GM10248 (cell line): Measurements from ENCODE around the gene ASB10.

ENCODE experiments used
- CTCF ChIA-PET: fragments of 300-600 bp; sonication (Branson Sonifier 250); formaldehyde crosslinking; extraction: SDS; loops from one replicate; lab custom pipeline; 2021; ENCODE audit warnings: antibody characterized with exemption; lab: Yijun Ruan, JAX
- POLR2A ChIA-PET: fragments of 350-650 bp; sonication (Branson Sonifier 250); formaldehyde crosslinking; extraction: SDS; loops from one replicate; lab custom pipeline; 2020; ENCODE audit warnings: antibody characterized with exemption; lab: Yijun Ruan, JAX
- DNase-seq: peaks from one replicate; pipeline ENCODE4 v3.0.0; 2012; ENCODE audit errors: extremely low spot score
- TF ChIP-seq, protein P1 (sequence below): IDR thresholded peaks from 2 replicates; pipeline ENCODE4 v1.5.1; 2012; ENCODE audit warnings: mild to moderate bottlenecking, low read depth; ENCODE audit errors: extremely low read depth, missing control alignments, control extremely low read depth

Gene ASB10

DNA sequence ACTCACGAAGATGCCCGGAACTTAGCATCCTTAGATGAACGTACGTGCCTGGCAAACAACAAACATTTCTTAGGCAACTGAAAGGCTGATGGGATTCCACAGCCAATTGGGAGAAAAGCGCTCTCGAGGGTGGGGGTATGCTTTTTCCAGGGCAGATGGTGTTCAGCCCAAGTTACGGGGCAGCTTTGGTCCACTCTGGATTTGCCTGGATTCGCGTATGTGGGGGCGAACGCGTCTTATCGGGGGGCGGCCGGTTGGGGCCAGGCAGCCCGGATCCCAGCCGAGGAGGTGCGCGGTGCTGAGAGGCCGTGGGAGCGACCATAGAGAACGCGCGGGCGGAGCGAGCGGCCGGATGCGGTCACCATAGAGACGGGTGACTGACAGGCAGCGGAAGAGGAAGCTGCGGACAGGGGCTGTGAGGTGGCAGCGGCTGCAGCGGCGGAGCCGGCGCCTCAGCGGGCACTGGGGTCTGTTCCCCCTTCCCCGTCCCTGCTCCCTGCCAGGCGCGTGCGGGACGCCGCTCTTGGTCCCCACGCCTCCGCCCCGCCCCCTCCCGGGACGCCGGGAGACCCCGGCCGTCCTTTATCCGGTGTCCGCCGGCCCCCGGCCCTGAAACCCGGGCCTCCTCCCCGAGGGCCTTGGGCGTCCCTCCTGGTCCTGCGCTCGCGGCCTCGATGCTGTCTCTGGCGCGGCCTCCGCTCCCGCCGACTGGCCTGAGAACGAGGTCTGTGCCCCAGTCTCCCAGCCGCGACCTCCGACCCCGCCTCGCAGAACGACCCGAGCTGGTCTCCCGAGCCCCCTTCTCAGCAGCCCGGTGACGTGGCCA, 45.3 kb upstream of the ASB10 start, which contains the start of gene CHPF2:
TSS of gene CHPF2 (plus strand) at position 393 of the 826 bp plus-strand sequence. CDS start 1,529 bp downstream, outside the sequence.
- CTCF ChIA-PET = interaction anchor here (6.6 kb wide), 1 partner anchor 13 kb away, joined by 78 read pairs; the partner anchor contains the start of gene SMARCD3
- POLR2A ChIA-PET = interaction anchor here (2.5 kb wide), 1 partner anchor 11 kb away, joined by 13 read pairs; no protein-coding TSS in a partner anchor
- TF ChIP-seq, protein P1, sequence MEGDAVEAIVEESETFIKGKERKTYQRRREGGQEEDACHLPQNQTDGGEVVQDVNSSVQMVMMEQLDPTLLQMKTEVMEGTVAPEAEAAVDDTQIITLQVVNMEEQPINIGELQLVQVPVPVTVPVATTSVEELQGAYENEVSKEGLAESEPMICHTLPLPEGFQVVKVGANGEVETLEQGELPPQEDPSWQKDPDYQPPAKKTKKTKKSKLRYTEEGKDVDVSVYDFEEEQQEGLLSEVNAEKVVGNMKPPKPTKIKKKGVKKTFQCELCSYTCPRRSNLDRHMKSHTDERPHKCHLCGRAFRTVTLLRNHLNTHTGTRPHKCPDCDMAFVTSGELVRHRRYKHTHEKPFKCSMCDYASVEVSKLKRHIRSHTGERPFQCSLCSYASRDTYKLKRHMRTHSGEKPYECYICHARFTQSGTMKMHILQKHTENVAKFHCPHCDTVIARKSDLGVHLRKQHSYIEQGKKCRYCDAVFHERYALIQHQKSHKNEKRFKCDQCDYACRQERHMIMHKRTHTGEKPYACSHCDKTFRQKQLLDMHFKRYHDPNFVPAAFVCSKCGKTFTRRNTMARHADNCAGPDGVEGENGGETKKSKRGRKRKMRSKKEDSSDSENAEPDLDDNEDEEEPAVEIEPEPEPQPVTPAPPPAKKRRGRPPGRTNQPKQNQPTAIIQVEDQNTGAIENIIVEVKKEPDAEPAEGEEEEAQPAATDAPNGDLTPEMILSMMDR = no peak
- peak; percentile 97 for DNase-seq

DNA sequence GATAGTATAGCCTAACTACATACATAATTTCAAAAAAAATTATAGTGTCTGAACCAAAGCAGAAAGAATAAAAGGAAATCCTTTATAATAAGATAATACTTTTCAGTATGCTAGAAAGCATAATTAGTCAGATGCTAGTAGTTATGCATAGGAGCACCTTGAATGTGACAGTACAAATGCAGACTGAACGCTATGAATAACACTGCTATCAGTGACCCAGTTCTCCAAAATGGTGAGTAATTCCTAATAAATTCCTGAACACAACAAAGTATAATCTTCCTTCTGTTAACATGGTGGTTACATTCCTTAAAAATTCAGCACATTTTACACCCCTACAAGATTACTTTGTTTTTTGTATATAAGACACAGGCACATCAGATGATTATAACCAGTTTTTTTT, 44.0 kb upstream of the ASB10 start:
- TF ChIP-seq, protein P1 = no peak
- DNase-seq = no peak
- ChIA-PET POLR2A (no interaction called here), CTCF (interaction anchor here (3.2 to 6.6 kb wide), 2 partner anchors 13 to 14 kb away, joined by 10 to 78 read pairs; partner anchors contain the start of gene SMARCD3)

DNA sequence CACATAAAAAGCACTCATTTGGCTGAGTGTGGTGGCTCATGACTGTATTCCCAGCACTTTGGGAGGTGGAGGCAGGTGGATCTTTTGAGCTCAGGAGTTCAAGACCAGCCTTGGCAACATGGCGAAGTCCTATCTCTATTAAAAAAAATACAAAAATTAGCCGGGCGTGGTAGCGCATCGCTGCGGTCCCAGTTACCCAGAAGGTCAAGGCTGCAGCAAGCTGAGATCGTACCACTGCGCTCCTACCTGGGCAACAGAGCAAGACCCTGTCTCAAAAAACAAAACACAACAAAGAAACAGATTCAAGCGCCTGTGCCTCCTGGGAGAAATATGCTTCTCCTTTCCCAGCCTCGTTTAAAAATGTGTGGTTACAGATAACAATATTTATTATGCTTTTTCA, 42.2 kb upstream of the ASB10 start:
- no peak for DNase-seq
- TF ChIP-seq, protein P1 = no peak
- POLR2A ChIA-PET = no interaction called here
- CTCF ChIA-PET = interaction anchor here (3.2 kb wide), 1 partner anchor 15 kb away, joined by 10 read pairs; no protein-coding TSS in a partner anchor

DNA sequence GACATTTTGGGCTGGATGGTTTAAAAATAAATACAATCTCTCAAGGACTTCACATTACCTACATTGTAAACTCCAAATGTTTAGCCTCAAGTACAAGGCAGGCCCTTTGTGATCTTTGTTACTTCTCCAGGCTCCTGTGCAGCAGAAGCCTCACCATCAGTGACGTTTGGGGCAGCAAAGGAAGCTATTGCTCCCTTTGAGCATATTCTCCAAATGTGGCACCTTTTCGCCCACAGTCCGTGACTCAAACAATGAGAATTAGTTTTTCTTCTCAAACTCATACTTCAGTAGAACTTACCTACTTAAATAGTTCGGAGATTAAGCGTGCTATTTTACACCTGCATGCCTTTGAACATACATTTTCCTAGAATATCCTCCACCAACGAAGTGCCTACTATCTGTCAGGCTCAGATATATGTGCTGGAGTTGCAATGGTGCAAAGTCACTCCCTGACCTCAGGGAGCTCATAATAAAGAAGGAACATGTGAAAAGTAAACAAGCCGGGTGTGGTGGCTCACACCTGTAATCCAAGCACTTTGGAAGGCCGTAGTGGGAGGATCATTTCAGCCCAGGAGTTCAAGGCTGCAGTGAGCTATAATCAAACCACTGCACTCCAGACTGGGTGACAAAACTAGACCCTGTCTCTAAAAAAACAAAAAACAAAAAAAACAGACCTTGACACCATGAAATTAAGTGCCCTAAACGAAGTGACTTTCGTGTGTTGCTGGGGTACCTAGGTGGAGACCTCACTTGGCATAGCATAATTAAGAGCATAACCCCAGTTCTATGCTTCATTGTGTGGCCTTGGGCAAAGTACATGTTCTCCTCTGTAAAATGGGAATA, 41.2 kb upstream of the ASB10 start:
- CTCF ChIA-PET = interaction anchor here (1.2 to 3.2 kb wide), 4 partner anchors 8 to 60 kb away, joined by 3 to 10 read pairs (median 10); partner anchors contain the start of gene SMARCD3
- no peak for DNase-seq
- TF ChIP-seq, protein P1 = no peak
- POLR2A ChIA-PET = interaction anchor here (0.7 kb wide), 1 partner anchor 8 kb away, joined by 3 read pairs; no protein-coding TSS in a partner anchor

DNA sequence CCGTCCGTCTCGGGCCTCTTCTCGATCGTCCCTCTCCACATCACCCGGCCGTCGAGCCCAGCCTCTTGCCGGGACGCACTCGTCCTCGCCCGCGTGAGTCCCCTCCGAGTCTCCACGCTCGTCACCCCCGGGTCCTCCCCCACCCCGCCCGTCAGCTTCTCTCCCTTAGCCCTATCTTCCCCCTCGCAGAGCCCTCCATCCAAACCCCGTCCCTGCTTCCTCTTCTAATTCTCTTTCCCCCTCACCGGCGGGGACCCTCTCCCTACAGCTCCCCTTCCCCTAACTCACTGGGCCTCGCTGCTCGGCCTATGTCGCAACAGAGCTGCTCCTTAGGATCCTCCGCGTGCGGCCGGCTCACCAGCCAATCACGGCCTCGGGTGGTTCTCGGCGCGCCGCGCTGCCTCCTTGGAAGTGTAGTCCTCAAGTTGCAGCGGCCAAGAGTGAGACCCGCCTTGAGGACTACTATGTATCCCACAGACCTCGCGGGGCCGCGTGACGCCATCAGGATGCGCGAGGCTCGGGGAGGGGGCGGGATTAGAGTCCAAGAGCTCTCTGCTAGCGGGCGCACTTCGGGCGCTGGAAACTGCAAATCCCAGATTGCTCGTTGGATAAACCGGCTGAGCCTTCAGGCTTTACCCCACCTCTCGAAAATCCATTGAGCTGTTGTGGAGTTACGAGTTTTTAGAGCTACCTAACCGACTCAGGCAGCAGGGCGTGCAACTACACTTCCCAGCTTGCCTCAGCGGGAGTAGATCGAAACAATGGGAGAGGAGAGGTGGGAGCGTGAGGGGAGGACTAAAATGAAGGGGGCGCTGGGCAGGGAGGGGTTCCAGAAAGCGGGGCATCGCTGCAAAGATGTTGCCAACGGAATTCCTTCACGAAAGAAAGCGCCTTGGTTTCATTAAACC, 40.1 kb upstream of the ASB10 start, which contains the start of gene ABCF2:
TSS of gene ABCF2 (minus strand) at position 331 of the 908 bp plus-strand sequence. CDS start 747 bp downstream, outside the sequence.
- peak; percentile 98 for DNase-seq
- TF ChIP-seq, protein P1 = no peak
- ChIA-PET POLR2A (interaction anchor here (0.6 to 1.1 kb wide), 4 partner anchors 9 to 79 kb away, joined by 3 to 5 read pairs (median 4); no protein-coding TSS in a partner anchor), CTCF (interaction anchor here (0.8 to 4.7 kb wide), 9 partner anchors 9 to 124 kb away, joined by 3 to 47 read pairs (median 3); partner anchors contain the start of gene SMARCD3)
